B cell (primary cell): ENCODE results near the gene AXL.

Source experiments
- CTCF ChIP-seq: fragments of 200-600 bp; IDR thresholded peaks from one replicate; pipeline ENCODE4 v1.8.0; 2022; ENCODE audit warnings: antibody characterized with exemption, mild to moderate bottlenecking
- EZH2 ChIP-seq: IDR thresholded peaks from 2 replicates; pipeline ENCODE4 v1.6.1; 2012; ENCODE audit warnings: borderline replicate concordance, low read depth, mild to moderate bottlenecking, moderate library complexity, low read length; ENCODE audit not compliant: insufficient read depth, poor library complexity, severe bottlenecking

GRCh38 chr19:41263850-41264580 lies 45.0 kb downstream of the AXL start, which contains the start of gene HNRNPUL1:
- peak; percentile 29 for TF ChIP-seq CTCF
- TF ChIP-seq EZH2 = no peak
